Mesodermal cell (in vitro differentiated cells): ENCODE measurements around the gene NCLN.
"Not testable (repeated sequence)": the region's sequence is repeated elsewhere in the genome, so short reads cannot be mapped to it uniquely, and the experiment has no call there.

Experiments
- H3K27ac ChIP-seq: 2 replicates; pipeline ENCODE4 v1.7.0; 2013; ENCODE audit warnings: mild to moderate bottlenecking, low read depth, low read length, moderate library complexity; ENCODE audit not compliant: severe bottlenecking
- H3K36me3 ChIP-seq: 2 replicates; pipeline ENCODE4 v1.7.1; 2013; ENCODE audit warnings: mild to moderate bottlenecking, low read length, moderate library complexity; ENCODE audit not compliant: control insufficient read depth, insufficient read depth
- H3K4me1 ChIP-seq: one replicate; pipeline ENCODE4 v1.7.1; 2013; ENCODE audit warnings: mild to moderate bottlenecking, low read length; ENCODE audit not compliant: insufficient read depth, control insufficient read depth, poor library complexity, severe bottlenecking
- H3K4me3 ChIP-seq: 2 replicates; pipeline ENCODE4 v1.7.0; 2013; ENCODE audit warnings: low read length, control low read depth, mild to moderate bottlenecking; ENCODE audit not compliant: insufficient read depth, poor library complexity, severe bottlenecking; ENCODE audit errors: extremely low read depth
- H3K9me3 ChIP-seq: 2 replicates; pipeline ENCODE4 v1.7.1; 2013; ENCODE audit warnings: mild to moderate bottlenecking, low read length, moderate library complexity; ENCODE audit not compliant: control insufficient read depth
- WGBS, 2 experiments: methylation state at CpG; one replicate each; pipeline ENCODE4 v1.1.5; 2013; ENCODE audit warnings: missing lambda C conversion rate in 2 of 2; ENCODE audit not compliant: insufficient coverage in 2 of 2; 5-methylcytosine and 5-hydroxymethylcytosine counted together

NCLN gene

DNA sequence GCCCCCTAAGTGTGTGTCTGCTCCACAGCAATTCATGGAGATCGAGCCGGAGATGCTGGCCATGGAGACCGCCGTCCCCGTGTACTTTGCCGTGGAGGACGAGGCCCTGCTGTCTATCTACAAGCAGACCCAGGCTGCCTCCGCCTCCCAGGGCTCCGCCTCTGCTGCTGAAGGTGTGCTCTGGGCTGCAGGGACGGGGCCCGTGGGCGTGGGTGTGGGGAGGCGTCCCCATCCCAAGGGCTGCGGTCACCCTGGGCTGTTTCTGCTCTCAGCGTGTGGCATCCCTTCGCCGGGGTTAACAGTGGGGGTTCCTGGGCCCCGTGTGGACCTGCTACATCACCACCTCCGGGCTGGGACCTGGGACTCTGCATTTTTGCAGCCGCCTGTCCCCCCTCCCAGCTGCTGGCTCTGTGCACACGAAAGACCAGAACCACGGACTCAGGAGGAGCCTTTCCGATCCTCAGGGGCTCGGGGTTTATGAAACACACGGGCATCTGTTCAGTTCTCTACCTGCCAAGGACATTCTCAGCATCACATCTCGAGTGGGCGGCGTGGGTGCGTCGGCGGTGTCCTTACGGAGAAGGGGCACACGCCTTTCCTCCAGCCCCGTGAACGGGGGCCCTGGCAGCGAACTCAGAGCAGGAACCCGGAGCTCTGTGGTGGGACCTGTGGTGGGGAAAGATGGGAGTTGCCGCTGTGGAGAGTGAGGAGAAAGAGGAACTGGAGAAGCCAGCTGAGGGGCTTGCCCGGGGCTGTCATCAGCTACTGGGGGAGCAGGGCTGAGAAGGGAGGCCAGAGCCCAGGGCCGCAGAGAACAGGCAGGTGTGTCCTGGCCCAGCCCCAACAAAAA is 7.8 kb downstream of the NCLN start:
- 94 to 96% methylated on average over 40 of the region's 40 CpGs for WGBS, 2 experiments
- Histone ChIP-seq H3K9me3 (no peaks in the 10 kb centered on the region), H3K27ac (no peak overlapping the region), H3K36me3 (peaks cover 56% of the 10 kb centered on the region), H3K4me3 (no peak overlapping the region), H3K4me1 (peaks cover 3% of the 10 kb centered on the region)

DNA sequence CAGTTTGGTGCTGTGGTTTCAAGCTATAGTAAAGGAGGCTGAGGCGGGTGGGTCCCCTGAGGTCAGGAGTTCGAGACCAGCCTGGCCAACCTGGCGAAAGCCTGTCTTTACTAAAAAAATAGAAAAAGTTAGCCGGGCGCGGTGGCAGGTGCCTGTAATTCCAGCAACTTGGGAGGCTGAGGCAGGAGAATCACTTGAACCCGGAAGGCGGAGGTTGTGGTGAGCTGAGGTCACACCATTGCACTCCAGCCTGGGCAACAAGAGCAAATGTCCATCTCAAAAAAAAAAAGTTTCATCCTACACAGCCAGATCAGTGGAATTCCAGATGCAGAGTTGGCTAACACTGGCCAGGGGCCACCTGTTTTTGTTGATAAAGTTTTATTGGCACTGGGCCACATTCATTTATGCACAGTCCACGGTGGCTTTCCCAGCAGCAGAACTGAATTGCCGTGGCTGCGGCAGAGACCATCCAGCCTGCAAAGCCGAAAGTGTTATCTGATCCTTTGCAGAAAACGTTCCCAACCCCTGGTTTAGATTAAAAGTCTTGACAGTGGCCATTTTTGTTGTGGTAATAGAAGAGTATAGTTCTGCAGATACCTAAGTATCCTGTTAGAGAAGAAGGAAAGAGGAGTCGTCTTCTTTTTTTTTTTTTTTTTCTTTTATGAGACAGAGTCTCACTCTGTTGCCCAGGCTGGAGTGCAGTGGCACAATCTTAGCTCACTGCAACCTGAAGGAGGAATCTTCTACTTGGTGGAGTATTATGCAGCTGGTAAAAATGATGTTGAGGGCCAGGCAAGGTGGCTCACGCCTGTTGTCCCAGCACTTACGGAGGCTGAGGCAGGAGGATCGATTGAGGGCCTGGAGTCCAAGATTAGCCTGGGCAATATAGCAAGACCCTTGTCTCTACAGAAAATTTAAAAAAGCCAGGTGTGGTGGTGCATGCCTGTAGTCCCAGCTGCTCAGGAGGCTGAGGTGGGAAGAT is 8.7 kb downstream of the NCLN start:
- Histone ChIP-seq H3K9me3 (no peaks in the 10 kb centered on the region), H3K27ac (no peak overlapping the region), H3K4me1 (no peaks in the 10 kb centered on the region), H3K4me3 (no peak overlapping the region), H3K36me3 (peaks cover 53% of the 10 kb centered on the region)
- WGBS, 2 experiments: 91 to 92% methylated on average over 16 to 17 of the region's 17 CpGs

DNA sequence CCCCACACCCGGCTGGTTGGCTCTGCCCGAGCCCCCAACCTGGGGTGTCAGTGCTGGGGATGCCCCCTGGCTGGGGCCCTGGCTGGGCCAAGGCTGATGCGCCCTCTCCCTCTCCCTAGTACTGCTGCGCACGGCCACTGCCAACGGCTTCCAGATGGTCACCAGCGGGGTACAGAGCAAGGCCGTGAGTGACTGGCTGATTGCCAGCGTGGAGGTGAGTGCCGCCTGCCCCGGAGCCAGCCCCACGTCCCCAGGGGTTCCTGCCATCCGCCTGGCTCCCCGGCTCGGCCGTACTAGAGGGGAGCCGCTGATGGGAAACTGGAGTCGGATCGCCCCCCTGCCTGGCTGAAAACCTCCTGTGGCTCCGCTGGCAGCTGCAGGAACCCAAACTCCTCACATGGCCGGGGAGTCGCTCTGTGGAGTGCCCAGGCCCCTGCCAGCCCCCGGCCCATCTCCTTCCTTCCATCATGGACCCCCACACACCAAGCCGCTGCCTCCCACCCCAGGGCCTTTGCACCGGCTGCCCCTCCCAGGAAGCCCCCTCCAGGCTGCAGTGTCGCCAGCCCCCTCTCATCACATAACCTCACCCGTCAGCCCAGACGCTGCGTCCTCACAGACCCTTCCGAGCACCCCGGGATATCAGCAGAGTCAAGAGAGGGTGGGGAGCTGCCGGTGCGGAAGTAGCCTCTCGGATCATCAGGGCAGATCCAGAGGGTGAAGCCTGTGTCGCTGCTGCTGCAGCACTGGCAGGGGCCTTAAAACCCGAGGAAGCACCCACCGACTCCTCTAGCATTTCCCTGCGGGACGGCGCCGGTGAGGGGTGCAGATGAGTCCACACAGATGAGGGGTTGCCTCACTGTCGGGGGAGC is 10.6 kb downstream of the NCLN start:
- Histone ChIP-seq H3K4me1 (no peaks in the 10 kb centered on the region), H3K9me3 (no peaks in the 10 kb centered on the region), H3K36me3 (peaks cover 43% of the 10 kb centered on the region), H3K4me3 (no peak overlapping the region), H3K27ac (no peak overlapping the region)
- 92 to 96% methylated on average over 29 to 40 of the region's 42 CpGs for WGBS, 2 experiments

DNA sequence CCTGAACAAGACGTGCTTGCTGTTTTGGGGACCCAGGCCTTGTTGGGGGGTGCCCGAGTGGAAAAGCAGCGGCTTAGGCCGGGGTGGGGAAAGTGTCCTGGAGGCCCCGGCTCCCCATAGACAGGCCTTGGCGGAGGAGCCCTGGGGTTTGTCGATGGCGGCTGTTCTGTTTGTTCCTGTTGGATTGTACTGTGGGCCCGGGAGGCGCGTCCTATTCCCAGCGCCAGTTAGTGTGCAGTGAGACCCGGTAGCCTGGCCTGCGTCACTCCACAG is 11.1 kb downstream of the NCLN start:
- no peaks in the 10 kb centered on the region for H3K9me3 ChIP-seq
- peaks cover 44% of the 10 kb centered on the region for H3K36me3 ChIP-seq
- 96 to 97% methylated on average over 12 to 13 of the region's 14 CpGs for WGBS, 2 experiments
- H3K4me3 ChIP-seq: no peak overlapping the region
- no peak overlapping the region for H3K27ac ChIP-seq
- H3K4me1 ChIP-seq: no peaks in the 10 kb centered on the region

DNA sequence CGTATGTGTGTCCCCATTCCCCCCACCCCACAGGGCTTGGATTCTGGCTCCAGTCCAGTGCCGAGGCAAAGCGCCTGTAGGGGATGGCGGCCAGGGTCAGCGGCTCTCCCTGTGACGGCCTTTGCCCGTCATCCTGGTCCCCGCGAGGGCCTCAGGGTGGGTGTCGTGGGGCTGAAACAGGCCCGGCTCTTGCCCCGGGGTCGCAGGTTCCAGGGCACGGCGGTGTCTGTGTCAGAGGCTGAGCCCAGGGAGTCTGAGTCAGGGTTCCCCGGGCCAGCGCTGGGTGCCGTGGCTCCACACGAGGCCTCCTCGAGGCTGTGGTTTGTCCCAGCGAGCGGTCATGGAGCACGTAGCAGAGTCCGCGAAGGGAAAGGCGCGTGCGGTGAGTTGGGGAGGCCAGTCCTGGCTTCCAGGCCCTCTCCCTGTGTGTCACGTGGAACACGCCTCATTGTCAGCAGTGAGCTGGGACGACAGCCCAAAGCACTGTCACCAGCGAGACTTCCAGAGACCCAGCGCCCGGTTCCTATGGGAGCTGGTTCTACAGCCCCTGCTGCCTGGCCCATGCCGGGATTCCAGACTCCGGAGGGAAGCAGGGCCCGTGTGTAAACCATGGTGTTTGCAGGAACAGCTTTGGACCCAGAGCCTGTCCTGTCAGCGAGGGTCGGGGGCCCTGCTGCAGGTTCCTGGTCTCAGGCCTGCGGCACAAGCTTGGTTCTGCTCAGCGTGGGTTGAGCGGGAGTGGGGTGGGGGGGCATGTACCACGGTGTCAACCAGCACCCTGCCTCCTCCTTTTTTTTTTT is 13.4 kb downstream of the NCLN start:
- H3K9me3 ChIP-seq: no peaks in the 10 kb centered on the region
- 95 to 96% methylated on average over 39 of the region's 43 CpGs for WGBS, 2 experiments
- H3K27ac ChIP-seq: no peak overlapping the region
- H3K36me3 ChIP-seq: peaks cover 52% of the 10 kb centered on the region
- no peaks in the 10 kb centered on the region for H3K4me1 ChIP-seq
- H3K4me3 ChIP-seq: no peak overlapping the region

DNA sequence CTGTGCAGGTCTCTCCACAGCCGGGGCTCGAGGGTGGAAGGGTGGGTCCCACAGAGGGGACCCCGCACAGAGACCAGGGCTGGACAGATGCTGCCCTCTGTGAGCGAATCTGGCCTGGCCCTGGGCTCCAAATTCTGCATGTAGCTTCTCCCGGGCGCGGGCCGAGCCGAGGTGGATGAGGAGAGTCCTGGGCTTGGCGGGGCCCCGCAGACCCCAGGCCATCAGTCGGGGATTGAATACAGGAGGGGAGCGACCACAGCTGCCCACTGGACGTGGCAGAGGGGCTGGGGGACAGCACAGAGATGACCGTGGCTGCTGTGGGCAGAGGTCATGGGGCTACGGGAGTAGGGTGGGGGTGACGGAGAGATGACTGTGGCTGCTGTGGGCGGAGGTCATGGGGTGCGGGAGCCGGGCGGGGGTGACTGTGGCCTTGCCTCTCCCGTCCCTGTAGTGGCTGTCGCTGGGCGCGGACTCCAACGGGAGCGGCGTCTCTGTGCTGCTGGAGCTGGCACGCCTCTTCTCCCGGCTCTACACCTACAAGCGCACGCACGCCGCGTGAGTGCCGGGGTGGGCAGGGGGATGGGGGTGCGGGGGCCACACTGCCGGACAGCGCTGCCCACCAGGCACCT is 15.5 kb downstream of the NCLN start:
- Histone ChIP-seq H3K4me3 (no peak overlapping the region), H3K36me3 (peaks cover 47% of the 10 kb centered on the region), H3K27ac (no peak overlapping the region), H3K9me3 (no peaks in the 10 kb centered on the region), H3K4me1 (no peaks in the 10 kb centered on the region)
- 91 to 96% methylated on average over 24 to 34 of the region's 39 CpGs for WGBS, 2 experiments

DNA sequence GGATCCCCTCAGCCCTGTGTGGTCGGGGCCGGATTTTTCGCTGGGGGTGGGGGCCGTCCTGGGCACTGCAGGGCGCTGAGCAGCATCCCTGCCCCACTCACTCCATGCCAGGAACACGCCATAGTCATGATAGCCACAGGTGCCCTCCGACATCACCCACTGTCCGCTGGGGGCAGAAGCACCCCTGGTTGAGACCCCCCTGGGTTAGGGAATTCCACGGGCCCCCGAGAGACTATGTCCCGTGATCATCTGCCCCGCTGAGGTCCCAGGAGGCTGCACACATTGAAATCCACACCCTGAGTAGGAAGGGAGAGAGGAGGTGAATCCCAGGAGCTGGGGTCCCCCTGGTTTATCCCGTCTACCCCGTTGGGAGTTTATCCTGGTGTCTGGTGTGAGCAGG is 16.2 kb downstream of the NCLN start:
- no peak overlapping the region for H3K4me3 ChIP-seq
- H3K36me3 ChIP-seq: peaks cover 49% of the 10 kb centered on the region
- H3K27ac ChIP-seq: no peak overlapping the region
- WGBS, 2 experiments: 95 to 99% methylated on average over 10 to 12 of the region's 14 CpGs
- H3K4me1 ChIP-seq: no peaks in the 10 kb centered on the region
- no peaks in the 10 kb centered on the region for H3K9me3 ChIP-seq

DNA sequence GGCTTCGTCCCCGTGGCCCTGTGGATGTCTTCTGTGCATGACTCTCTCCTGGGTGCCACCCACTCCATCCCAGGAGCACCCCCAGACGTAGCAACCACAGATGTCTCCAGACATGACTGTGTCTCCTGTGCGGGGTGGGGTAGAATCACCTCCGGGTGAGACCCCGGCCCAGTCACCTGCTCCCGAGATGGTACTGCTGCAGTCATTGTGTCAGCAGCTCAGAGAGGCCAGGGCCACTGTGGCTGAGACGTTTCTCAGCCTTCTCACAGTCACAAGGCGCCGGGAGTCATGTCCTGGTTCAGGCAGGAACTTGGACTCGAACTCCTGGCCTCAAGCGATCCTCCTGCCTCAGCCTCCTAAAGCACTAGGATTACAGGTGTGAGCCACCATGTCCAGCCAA is 16.6 kb downstream of the NCLN start:
- WGBS, 2 experiments: 89 to 93% methylated on average over 11 to 12 of the region's 12 CpGs
- Histone ChIP-seq H3K27ac (no peak overlapping the region), H3K4me3 (no peak overlapping the region), H3K9me3 (no peaks in the 10 kb centered on the region), H3K4me1 (peaks cover 2% of the 10 kb centered on the region), H3K36me3 (peaks cover 50% of the 10 kb centered on the region)

DNA sequence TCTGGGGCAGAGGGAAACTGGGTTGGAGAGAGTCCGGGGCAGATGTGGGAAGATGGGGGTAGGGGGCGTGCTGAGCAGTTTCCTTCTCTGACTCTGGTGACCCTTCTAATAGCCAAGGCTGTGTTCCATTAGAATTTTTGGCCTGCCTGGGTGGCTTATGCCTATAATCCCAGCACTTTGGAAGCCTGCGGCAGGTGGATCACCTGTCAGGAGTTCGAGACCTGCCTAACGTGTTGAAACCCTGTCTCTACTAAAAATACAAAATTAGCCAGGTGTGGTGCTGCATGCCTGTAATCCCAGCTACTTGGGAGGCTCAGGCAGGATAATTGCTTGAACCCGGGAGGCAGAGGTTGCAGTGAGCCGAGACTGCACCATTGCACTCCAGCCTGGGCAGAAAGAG is 17.2 kb downstream of the NCLN start:
- WGBS, 2 experiments: 90 to 95% methylated on average over 5 to 7 of the region's 7 CpGs
- peaks cover 55% of the 10 kb centered on the region for H3K36me3 ChIP-seq
- H3K4me1 ChIP-seq, H3K27ac ChIP-seq, H3K9me3 ChIP-seq, H3K4me3 ChIP-seq: not testable (repeated sequence)
